ENCODE measurements around the gene ERAP2.

The ERAP2 gene

GRCh38 chr5:96857454-96857853, 18.8 kb upstream of the ERAP2 start:
- Histone ChIP-seq H3K4me1 (peaks cover 15% of the 10 kb centered on the region; the same call in 1 of the 2 replicates), H3K9me3 (no peaks in the 10 kb centered on the region), H3K36me3 (no peaks in the 10 kb centered on the region), H3K27me3 (no peaks in the 10 kb centered on the region), H3K4me3 (ENCODE audit: low read depth, low read length) (no peak overlapping the region)
- no peak for DNase-seq
- no peak for TF ChIP-seq CTCF (IDR thresholded peaks at IDR 0.05; ENCODE audit: low read depth, low read length)

GRCh38 chr5:96857924-96858323, 18.4 kb upstream of the ERAP2 start:
- DNase-seq = no peak
- no peaks in the 10 kb centered on the region for H3K27me3 ChIP-seq
- no peak overlapping the region for H3K4me3 ChIP-seq (ENCODE audit: low read depth, low read length)
- no peaks in the 10 kb centered on the region for H3K36me3 ChIP-seq
- no peaks in the 10 kb centered on the region for H3K9me3 ChIP-seq
- TF ChIP-seq CTCF (IDR thresholded peaks at IDR 0.05; ENCODE audit: low read depth, low read length) = no peak
- peaks cover 14% of the 10 kb centered on the region; the same call in 1 of the 2 replicates for H3K4me1 ChIP-seq

- Histone ChIP-seq H3K4me1 (peaks cover 8% of the 10 kb centered on the region; the same call in 1 of the 2 replicates), H3K9me3 (no peaks in the 10 kb centered on the region), H3K27me3 (no peaks in the 10 kb centered on the region), H3K36me3 (no peaks in the 10 kb centered on the region), H3K4me3 (ENCODE audit: low read depth, low read length) (no peak overlapping the region)
- no peak for DNase-seq
- TF ChIP-seq CTCF (IDR thresholded peaks at IDR 0.05; ENCODE audit: low read depth, low read length) = no peak
These were observed 16.9 kb upstream of the ERAP2 start for GRCh38 chr5:96859375-96859774.

- Histone ChIP-seq H3K27me3 (no peaks in the 10 kb centered on the region), H3K36me3 (no peaks in the 10 kb centered on the region), H3K4me3 (ENCODE audit: low read depth, low read length) (no peak overlapping the region), H3K9me3 (no peaks in the 10 kb centered on the region), H3K4me1 (peaks cover 8% of the 10 kb centered on the region; the same call in 1 of the 2 replicates)
- DNase-seq = peak; percentile 35
- no peak for TF ChIP-seq CTCF (IDR thresholded peaks at IDR 0.05; ENCODE audit: low read depth, low read length)
These were observed 15.2 kb upstream of the ERAP2 start for GRCh38 chr5:96861076-96861475.

- Histone ChIP-seq H3K36me3 (no peaks in the 10 kb centered on the region), H3K4me3 (ENCODE audit: low read depth, low read length) (no peak overlapping the region), H3K4me1 (peaks cover 8% of the 10 kb centered on the region; the same call in 1 of the 2 replicates), H3K9me3 (no peaks in the 10 kb centered on the region), H3K27me3 (no peaks in the 10 kb centered on the region)
- TF ChIP-seq CTCF (IDR thresholded peaks at IDR 0.05; ENCODE audit: low read depth, low read length) = no peak
- DNase-seq = no peak
These were observed 13.2 kb upstream of the ERAP2 start for GRCh38 chr5:96863114-96863513.

GRCh38 chr5:96863949-96864584, 12.2 kb upstream of the ERAP2 start:
- DNase-seq = no peak
- no peak for TF ChIP-seq CTCF (IDR thresholded peaks at IDR 0.05; ENCODE audit: low read depth, low read length)
- no peaks in the 10 kb centered on the region for H3K9me3 ChIP-seq
- H3K4me3 ChIP-seq (ENCODE audit: low read depth, low read length) = no peak overlapping the region
- H3K27me3 ChIP-seq = no peaks in the 10 kb centered on the region
- H3K4me1 ChIP-seq = peaks cover 8% of the 10 kb centered on the region; the same call in 1 of the 2 replicates
- no peaks in the 10 kb centered on the region for H3K36me3 ChIP-seq
